H9 (cell line): ENCODE measurements around the gene PRSS38. TPM values are rescaled to one million over a fixed set of nuclear protein-coding genes. Genes with fewer than 3 reads are reported as not detected.
A peak's percentile ranks its signal among the peaks of the same experiment; 100 is the strongest.

Experiments
- DNase-seq: peaks from one replicate; pipeline ENCODE4 v3.0.0-alpha.2; 2017
- H2AFZ ChIP-seq: one replicate; pipeline ENCODE4 v1.6.1; 2013; ENCODE audit warnings: mild to moderate bottlenecking, low read length, control low read depth, moderate library complexity
- H2AK5ac ChIP-seq: 2 replicates; pipeline ENCODE4 v1.6.1; 2013; ENCODE audit warnings: low read length, control low read depth, mixed read lengths; ENCODE audit not compliant: insufficient read length
- H2BK120ac ChIP-seq: one replicate; pipeline ENCODE4 v1.6.1; 2013; ENCODE audit warnings: low read depth, mild to moderate bottlenecking, low read length, control low read depth, inconsistent platforms; ENCODE audit not compliant: poor library complexity, severe bottlenecking
- H2BK12ac ChIP-seq: 2 replicates; pipeline ENCODE4 v1.6.1; 2013; ENCODE audit warnings: low read length, control low read depth, mixed read lengths, low read depth; ENCODE audit not compliant: insufficient read length
- H2BK15ac ChIP-seq: 2 replicates; pipeline ENCODE4 v1.6.1; 2013; ENCODE audit warnings: low read depth, low read length, control low read depth
- H2BK20ac ChIP-seq: one replicate; pipeline ENCODE4 v1.6.1; 2013; ENCODE audit warnings: low read depth, mild to moderate bottlenecking, low read length, control low read depth, inconsistent platforms; ENCODE audit not compliant: poor library complexity, severe bottlenecking
- H2BK5ac ChIP-seq: 2 replicates; pipeline ENCODE4 v1.6.1; 2013; ENCODE audit warnings: low read length, control low read depth, mixed read lengths; ENCODE audit not compliant: insufficient read length
- H3K14ac ChIP-seq: 2 replicates; pipeline ENCODE4 v1.6.1; 2013; ENCODE audit warnings: low read length, control low read depth; ENCODE audit not compliant: insufficient read depth
- H3K18ac ChIP-seq: 2 replicates; pipeline ENCODE4 v1.6.1; 2013; ENCODE audit warnings: low read depth, mild to moderate bottlenecking, mixed read lengths, low read length, control low read depth; ENCODE audit not compliant: insufficient read length
- H3K23ac ChIP-seq: 2 replicates; pipeline ENCODE4 v1.6.1; 2013; ENCODE audit warnings: low read length, control low read depth, mixed read lengths, low read depth; ENCODE audit not compliant: insufficient read length
- H3K23me2 ChIP-seq: 2 replicates; pipeline ENCODE4 v1.6.1; 2013; ENCODE audit warnings: low read depth, mild to moderate bottlenecking, mixed read lengths, low read length, control low read depth; ENCODE audit not compliant: insufficient read length, poor library complexity, severe bottlenecking
- H3K27ac ChIP-seq: 2 replicates; pipeline ENCODE4 v1.5.1; 2013; ENCODE audit warnings: low read length, control low read depth, mixed read lengths, low read depth; ENCODE audit not compliant: insufficient read length
- H3K27me3 ChIP-seq: 2 replicates; pipeline ENCODE4 v1.6.1; 2013; ENCODE audit warnings: low read length, control low read depth, inconsistent platforms; ENCODE audit not compliant: insufficient read depth
- H3K4ac ChIP-seq: 2 replicates; pipeline ENCODE4 v1.6.1; 2013; ENCODE audit warnings: low read depth, mild to moderate bottlenecking, control low read depth, inconsistent platforms, low read length, moderate library complexity
- H3K4me1 ChIP-seq: 2 replicates; pipeline ENCODE4 v1.6.1; 2013; ENCODE audit warnings: low read length, control low read depth, inconsistent platforms; ENCODE audit not compliant: insufficient read depth
- H3K4me2 ChIP-seq: 2 replicates; pipeline ENCODE4 v1.6.1; 2013; ENCODE audit warnings: low read length, control low read depth, mixed read lengths; ENCODE audit not compliant: insufficient read length, insufficient read depth
- H3K56ac ChIP-seq: 2 replicates; pipeline ENCODE4 v1.6.1; 2013; ENCODE audit warnings: low read depth, mild to moderate bottlenecking, mixed read lengths, low read length, control low read depth; ENCODE audit not compliant: insufficient read length
- H3K79me1 ChIP-seq: 2 replicates; pipeline ENCODE4 v1.6.1; 2013; ENCODE audit warnings: low read depth, mild to moderate bottlenecking, moderate library complexity, low read length, control low read depth, inconsistent platforms; ENCODE audit not compliant: insufficient read depth, poor library complexity, severe bottlenecking
- H3K79me2 ChIP-seq: 2 replicates; pipeline ENCODE4 v1.6.1; 2013; ENCODE audit warnings: low read length, control low read depth, inconsistent platforms; ENCODE audit not compliant: insufficient read depth
- H3K9ac ChIP-seq: 2 replicates; pipeline ENCODE4 v1.6.1; 2013; ENCODE audit warnings: low read length, control low read depth, mixed read lengths; ENCODE audit not compliant: insufficient read length; ENCODE audit errors: extremely low read depth
- H3K9me3 ChIP-seq: one replicate; pipeline ENCODE4 v1.6.1; 2013; ENCODE audit warnings: low read depth, low read length, inconsistent platforms; ENCODE audit not compliant: control insufficient read depth
- H3T11ph ChIP-seq: one replicate; pipeline ENCODE4 v1.6.1; 2013; ENCODE audit warnings: mild to moderate bottlenecking, low read length, control low read depth, inconsistent platforms
- H4K20me1 ChIP-seq: one replicate; pipeline ENCODE4 v1.6.1; 2013; ENCODE audit not compliant: control insufficient read depth, insufficient read length, insufficient read depth
- H4K5ac ChIP-seq: 2 replicates; pipeline ENCODE4 v1.6.1; 2013; ENCODE audit warnings: low read depth, mild to moderate bottlenecking, mixed read lengths, low read length, control low read depth; ENCODE audit not compliant: insufficient read length
- H4K8ac ChIP-seq: replicated peaks from 2 replicates; pipeline ENCODE4 v1.6.1; 2013; ENCODE audit warnings: low read length, control low read depth, mixed read lengths, low read depth; ENCODE audit not compliant: insufficient read length
- H4K91ac ChIP-seq: 2 replicates; pipeline ENCODE4 v1.6.1; 2013; ENCODE audit warnings: low read depth, mild to moderate bottlenecking, moderate library complexity, mixed read lengths, low read length, control low read depth; ENCODE audit not compliant: insufficient read length
- H3K27ac Mint-ChIP-seq, 3 experiments: 2 replicates in 2 of 3; 3 replicates in 1 of 3; pipeline ENCODE4 v1.8.0; 2020 to 2021; ENCODE audit warnings: mixed read lengths in 3 of 3, mild to moderate bottlenecking in 1 of 3, moderate library complexity in 1 of 3
- H3K27me3 Mint-ChIP-seq: 2 replicates; pipeline ENCODE4 v1.8.0; 2021; ENCODE audit warnings: low read depth, mild to moderate bottlenecking, moderate library complexity, mixed read lengths
- H3K36me3 Mint-ChIP-seq, 3 experiments: 2 replicates in 2 of 3; 3 replicates in 1 of 3; pipeline ENCODE4 v1.8.0; 2020 to 2021; ENCODE audit warnings: low read depth in 3 of 3, mixed read lengths in 3 of 3; ENCODE audit not compliant: insufficient read depth in 1 of 3
- H3K4me1 Mint-ChIP-seq, 2 experiments: 2 replicates each; pipeline ENCODE4 v1.8.0; 2020; ENCODE audit warnings: mixed read lengths in 2 of 2
- H3K4me3 Mint-ChIP-seq, 2 experiments: 2 replicates in 1 of 2; 3 replicates in 1 of 2; pipeline ENCODE4 v1.8.0; 2020 to 2021; ENCODE audit warnings: mild to moderate bottlenecking in 2 of 2, mixed read lengths in 2 of 2, moderate library complexity in 1 of 2
- H3K9me3 Mint-ChIP-seq, 2 experiments: 2 replicates in 1 of 2; 3 replicates in 1 of 2; pipeline ENCODE4 v1.8.0; 2020; ENCODE audit warnings: mild to moderate bottlenecking in 2 of 2, mixed read lengths in 2 of 2, moderate library complexity in 1 of 2
- CTCF ChIP-seq: fragments of 200-600 bp; sonication (generic); conservative IDR thresholded peaks from 3 replicates; pipeline ENCODE4 v1.8.0; 2021; ENCODE audit warnings: antibody characterized with exemption, mild to moderate bottlenecking
- whole genome bisulfite sequencing: extraction: QIAGEN DNeasy Blood & Tissue Kit; methylation state at CpG from one replicate; pipeline ENCODE4 v1.1.7; 2013; ENCODE audit warnings: missing lambda C conversion rate, low lambda C conversion rate, mixed read lengths; ENCODE audit not compliant: insufficient read length; ENCODE audit errors: extremely low coverage; 5-methylcytosine and 5-hydroxymethylcytosine counted together
- total RNA-seq: library from RNA; stranded (reverse); gene quantifications from 2 replicates; pipeline ENCODE4 v1.2.1, GENCODE V29; 2021

Gene PRSS38
- total RNA-seq, 1 experiment from 2014 or later, result not detected

DNA sequence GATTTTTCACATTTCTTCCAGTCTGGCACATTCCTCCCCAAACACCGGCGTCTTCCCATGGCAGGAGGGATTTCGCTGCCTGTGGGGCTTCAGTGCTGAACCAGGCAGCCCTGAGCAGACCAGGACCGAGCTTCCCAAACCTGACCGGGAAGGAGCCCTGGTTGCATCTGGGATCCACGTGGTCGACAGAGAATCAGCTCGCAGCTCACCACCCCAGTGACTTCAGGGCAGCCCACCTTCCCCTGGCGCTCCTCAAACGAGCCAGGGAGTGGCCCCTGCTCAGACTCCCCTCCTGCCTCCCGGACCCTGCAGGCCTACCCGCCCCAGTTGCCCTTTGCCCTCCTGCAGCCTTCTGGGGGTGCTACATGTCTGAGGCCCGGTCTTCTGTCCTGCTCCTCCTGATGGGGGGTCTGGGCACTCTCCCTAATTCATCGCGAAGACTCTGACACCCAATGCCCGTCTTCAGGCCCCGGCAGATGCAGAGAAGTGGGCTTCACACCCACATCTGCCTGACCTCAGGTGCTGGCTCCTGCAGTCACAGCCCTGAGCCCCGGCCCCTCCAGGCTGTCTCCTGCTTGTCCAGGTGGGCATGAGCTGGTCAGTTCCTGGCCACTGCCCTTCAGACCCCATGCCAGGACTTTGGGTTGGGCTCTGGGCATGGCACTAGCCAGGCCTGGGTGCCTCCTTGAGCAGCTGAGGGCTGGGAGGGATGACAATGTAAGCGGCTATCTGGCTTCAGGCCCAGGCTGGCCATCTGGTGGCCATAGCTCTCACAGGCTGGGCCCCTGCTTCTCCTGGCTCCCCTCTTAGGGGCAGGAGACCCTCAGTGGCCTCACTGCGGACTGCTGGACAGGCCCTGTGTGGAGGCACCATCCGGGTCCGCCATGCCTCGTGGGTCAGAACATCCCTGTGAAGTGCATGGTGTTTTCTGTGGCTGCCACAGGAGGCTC lies 26.1 kb upstream of the PRSS38 start:
- no peak overlapping the region; a peak in 1 of 7 replicates for H3K27ac Mint-ChIP-seq
- no peak overlapping the region for H2AFZ ChIP-seq

More for the DNA sequence above, 26.1 kb upstream of the PRSS38 start:
- H2BK20ac ChIP-seq, result no peak overlapping the region
- Mint-ChIP-seq H3K9me3 (no peaks in the 10 kb centered on the region), H3K36me3 (no peaks in the 10 kb centered on the region), H3K4me1 (peaks cover 17 to 33% of the 10 kb centered on the region in 2 experiments), H3K27me3 (peaks cover 51% of the 10 kb centered on the region), H3K4me3 (peak overlapping the region; percentile 71 to 86)
- no peaks in the 10 kb centered on the region for H3K79me2 ChIP-seq
- H2AK5ac ChIP-seq, result no peak overlapping the region
- H3K9me3 ChIP-seq, result no peaks in the 10 kb centered on the region
- no peak for DNase-seq
- peaks cover 15% of the 10 kb centered on the region for H3K23me2 ChIP-seq
- no peak overlapping the region for H3K56ac ChIP-seq
- H3K79me1 ChIP-seq, result no peaks in the 10 kb centered on the region
- H3K27me3 ChIP-seq, result peaks cover 5% of the 10 kb centered on the region; the same call in 1 of the 2 replicates
- H2BK120ac ChIP-seq, result no peak overlapping the region
- no peaks in the 10 kb centered on the region for H3K4me1 ChIP-seq
- H3K18ac ChIP-seq, result no peak overlapping the region
- H2BK15ac ChIP-seq, result no peak overlapping the region
- H4K91ac ChIP-seq, result no peak overlapping the region
- H2BK12ac ChIP-seq, result no peak overlapping the region
- H4K20me1 ChIP-seq, result no peaks in the 10 kb centered on the region
- H3K27ac ChIP-seq, result no peak overlapping the region
- TF ChIP-seq CTCF, result no peak
- H3K14ac ChIP-seq, result no peak overlapping the region; the same call in 1 of the 2 replicates
- no peak overlapping the region for H3T11ph ChIP-seq
- WGBS, result no CpG with 5 or more reads among the region's 23 CpGs
- peak overlapping the region; percentile 28 for H3K23ac ChIP-seq
- H3K4me2 ChIP-seq, result peak overlapping the region; percentile 98
- no peak overlapping the region for H4K8ac ChIP-seq
- H2BK5ac ChIP-seq, result no peak overlapping the region
- H3K4ac ChIP-seq, result no peak overlapping the region
- H4K5ac ChIP-seq, result no peak overlapping the region
- no peak overlapping the region for H3K9ac ChIP-seq
